ENCODE data around the gene KLHL29.

KLHL29 gene

GRCh38 chr2:23452853-23453420 lies 68.0 kb downstream of the KLHL29 start:
- TF ChIP-seq ZFX (IDR thresholded peaks at IDR 0.05) (no peak), CTCF (conservative IDR thresholded peaks at IDR 0.05) (no peak)
- H3K27ac ChIP-seq: no peak overlapping the region

- H3K27ac ChIP-seq: no peak overlapping the region
- no peak for TF ChIP-seq ZFX (IDR thresholded peaks at IDR 0.05)
These were observed 68.5 kb downstream of the KLHL29 start for GRCh38 chr2:23453432-23453831.

GRCh38 chr2:23453836-23454460 lies 69.0 kb downstream of the KLHL29 start:
- H3K27ac ChIP-seq: no peak overlapping the region
- no peak for TF ChIP-seq CTCF (conservative IDR thresholded peaks at IDR 0.05)
- no peak for TF ChIP-seq ZFX (IDR thresholded peaks at IDR 0.05)

GRCh38 chr2:23454501-23455120 lies 69.6 kb downstream of the KLHL29 start:
- no peak overlapping the region for H3K27ac ChIP-seq
- TF ChIP-seq ZFX (IDR thresholded peaks at IDR 0.05): no peak
- no peak for TF ChIP-seq CTCF (conservative IDR thresholded peaks at IDR 0.05)

- no peak for TF ChIP-seq CTCF (conservative IDR thresholded peaks at IDR 0.05)
- no peak for TF ChIP-seq ZFX (IDR thresholded peaks at IDR 0.05)
These were observed 71.4 kb downstream of the KLHL29 start for GRCh38 chr2:23456396-23456795.

GRCh38 chr2:23456881-23457760 lies 72.1 kb downstream of the KLHL29 start:
- H3K27ac ChIP-seq: no peak overlapping the region
- TF ChIP-seq CTCF (conservative IDR thresholded peaks at IDR 0.05): no peak
- TF ChIP-seq ZFX (IDR thresholded peaks at IDR 0.05): no peak

More at GRCh38 chr2:23456396-23456795, 71.4 kb downstream of the KLHL29 start:
- no peak overlapping the region for H3K27ac ChIP-seq

- H3K27ac ChIP-seq: no peak overlapping the region
- TF ChIP-seq CTCF (conservative IDR thresholded peaks at IDR 0.05) (no peak), ZFX (IDR thresholded peaks at IDR 0.05) (no peak)
These were observed 73.2 kb downstream of the KLHL29 start for GRCh38 chr2:23457990-23458682.
